Right lung (tissue), 5 donors: ENCODE data around the gene EFCC1. TPM values are rescaled to one million over a fixed set of nuclear protein-coding genes. Genes with fewer than 3 reads are reported as not detected.

Experiments
- DNase-seq, 2 donors: peaks; one replicate each; pipeline ENCODE4 v3.0.0-alpha.2; 2013
- polyA plus RNA-seq, 5 donors: library from polyadenylated mRNA; unstranded; fragments of 120-200 nt; gene quantifications; one replicate each; pipeline versions ENCODE4 v1.2.1 to v1.2.3, GENCODE V29; 2013; ENCODE audit warnings: inconsistent platforms in 1 of 5, low replicate concordance in 1 of 5; ENCODE audit not compliant: insufficient read length in 5 of 5, insufficient read depth in 1 of 5

Gene EFCC1
- polyA plus RNA-seq, 5 donors = 9.0 to 18.0 (median 12.4) TPM

DNA sequence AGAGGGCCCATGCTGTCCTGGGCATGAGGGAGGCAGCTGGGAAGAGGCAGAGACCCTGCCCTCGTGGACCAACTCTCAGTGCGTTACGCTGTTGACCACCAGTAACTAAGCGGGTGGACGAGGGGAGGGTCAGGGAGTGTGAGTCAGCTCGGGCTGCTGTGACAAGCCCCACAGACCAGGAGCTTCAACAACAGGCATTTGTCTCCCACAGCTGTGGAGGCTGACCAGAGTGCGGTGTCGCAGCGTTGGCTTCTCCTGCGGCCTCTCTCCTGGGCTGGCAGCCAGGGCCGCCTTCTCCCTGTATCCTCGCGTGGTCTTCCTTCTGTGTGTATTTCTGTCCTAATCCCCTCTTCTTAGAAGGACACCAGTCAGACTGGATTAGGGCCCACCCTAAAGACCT is 13.0 kb downstream of the EFCC1 start:
- no peak for DNase-seq

DNA sequence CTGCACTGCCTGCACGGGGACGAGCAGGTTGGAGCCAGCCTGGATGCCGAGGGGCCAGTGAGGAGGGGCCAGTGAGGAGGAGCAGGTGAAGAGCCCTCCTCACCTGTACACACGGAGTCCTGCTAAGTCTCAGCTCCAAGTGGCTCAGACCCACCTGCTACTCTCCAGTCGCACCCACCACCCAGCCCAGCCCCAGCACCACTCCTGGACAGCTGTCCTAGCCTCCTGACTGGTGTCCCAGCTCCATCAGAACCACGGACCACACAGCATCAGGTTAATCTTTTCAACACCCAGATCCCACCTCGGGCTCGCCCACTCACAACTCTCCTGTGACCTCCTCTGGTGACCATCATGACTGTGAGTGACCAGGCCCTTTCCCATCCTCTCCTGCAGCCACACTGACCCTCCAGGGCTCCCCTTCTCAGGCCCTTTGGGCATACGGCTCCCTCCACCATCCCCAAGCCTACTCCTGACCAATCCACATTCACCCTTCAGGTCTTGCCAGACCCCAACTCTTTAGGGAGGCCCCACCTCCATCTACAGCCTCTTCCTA is 13.8 kb downstream of the EFCC1 start:
- no peak for DNase-seq

DNA sequence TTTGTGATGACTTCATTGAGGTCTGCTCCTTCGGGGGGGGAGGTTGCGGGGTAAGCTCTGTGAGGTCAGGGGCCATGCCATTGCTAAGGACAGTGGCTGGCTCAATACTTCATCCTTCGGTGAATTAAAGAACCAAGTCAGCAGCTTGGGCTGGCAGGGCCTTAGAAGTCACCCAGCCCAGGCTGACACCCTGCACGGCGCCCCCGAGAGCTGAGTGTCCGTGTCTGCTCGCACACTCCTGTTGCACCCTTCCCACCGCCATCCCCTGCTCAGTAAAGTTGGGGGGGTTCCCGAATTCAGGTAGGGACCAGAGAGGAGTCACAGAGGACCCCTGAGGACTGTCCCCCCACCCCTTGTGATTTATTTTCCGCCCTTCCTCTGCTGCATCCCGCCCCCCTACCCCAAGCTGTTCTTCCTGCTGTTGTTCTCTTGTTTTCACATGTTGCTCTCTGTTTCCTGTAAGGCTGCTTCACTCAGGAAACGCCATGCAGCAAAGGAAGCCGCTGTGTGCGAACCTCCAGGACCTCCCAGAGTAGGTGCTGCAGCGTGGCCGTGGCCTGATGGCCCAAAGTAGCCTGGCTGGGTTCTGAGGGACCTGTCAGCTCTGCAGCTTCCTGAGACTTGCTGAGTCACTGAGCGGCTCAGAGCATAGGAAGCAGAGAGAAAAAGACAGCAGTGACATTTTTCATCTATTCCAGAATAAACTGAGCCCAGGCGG is 14.4 kb downstream of the EFCC1 start:
- DNase-seq = no peak

DNA sequence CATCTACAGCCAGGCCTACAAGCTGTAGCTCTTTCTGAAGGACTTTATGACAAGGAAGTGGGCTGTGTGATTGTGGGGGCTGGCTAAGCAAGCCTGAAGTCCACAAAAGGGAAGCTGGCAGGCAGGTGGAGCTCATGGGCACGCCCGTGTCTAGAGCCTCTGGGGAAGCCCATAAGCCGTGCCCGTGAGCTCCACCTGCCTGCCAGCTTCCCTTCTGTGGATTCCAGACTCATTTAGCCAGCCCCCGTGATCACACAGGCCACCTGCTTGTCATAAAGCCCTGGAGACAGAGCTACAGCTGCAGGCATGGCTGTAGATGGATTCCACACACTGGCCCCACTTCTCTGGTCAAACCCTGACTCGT is 15.2 kb downstream of the EFCC1 start:
- DNase-seq = no peak

DNA sequence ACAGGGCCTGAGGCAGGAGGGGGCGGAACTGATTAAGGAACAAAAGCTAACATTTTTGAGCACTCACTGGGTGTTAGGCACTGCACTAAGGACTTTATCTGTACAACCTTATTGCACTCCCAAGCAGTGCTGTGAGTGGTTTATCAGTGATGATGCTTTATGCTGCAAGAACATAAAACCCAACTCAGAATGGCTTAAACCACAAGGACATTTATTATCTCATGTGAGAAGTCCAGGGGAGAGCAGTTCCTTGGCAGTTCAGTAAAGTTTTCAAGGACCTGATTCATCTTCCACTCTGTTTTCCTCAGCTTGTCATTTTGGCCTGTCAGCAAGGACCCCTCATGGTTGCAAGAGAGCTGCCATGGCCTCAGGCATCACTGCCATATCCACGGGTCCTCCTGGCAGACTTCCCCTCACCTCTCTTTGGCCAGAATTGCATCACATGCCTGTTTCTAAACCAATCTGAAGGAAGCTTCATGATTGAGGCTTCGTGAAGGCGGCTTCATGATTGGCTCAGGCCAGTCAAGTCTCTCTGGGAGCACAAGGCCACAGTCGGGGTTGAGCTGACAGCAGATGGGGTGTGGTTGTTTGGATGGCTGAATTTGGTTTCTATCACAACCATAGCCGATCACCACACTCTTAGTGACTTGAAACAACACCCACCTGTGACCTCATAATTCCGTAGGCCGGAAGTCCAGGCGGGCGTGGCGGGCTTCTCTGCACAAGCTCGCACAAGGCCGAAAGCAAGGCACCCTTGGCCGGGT is 15.8 kb downstream of the EFCC1 start:
- DNase-seq = no peak

DNA sequence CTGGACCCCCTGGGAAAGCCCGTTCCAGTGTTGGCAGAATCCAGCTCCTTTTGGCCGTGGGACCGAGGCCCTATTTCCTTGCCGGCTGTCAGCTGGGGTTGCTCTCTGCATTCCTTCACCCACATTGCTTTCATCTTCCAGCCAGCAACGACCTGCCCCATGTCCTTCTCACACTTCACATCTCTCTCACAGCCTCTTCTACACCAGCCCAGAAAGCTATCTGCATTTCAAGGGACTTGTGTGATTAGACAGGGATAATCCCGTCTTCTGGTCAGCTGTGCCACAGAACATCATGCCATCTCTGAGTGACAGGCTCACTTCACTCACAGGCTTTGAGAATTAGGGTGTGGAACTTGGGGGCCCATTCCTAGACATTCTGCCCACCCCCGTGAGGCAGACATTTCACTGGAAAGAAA is 16.4 kb downstream of the EFCC1 start:
- DNase-seq = no peak

DNA sequence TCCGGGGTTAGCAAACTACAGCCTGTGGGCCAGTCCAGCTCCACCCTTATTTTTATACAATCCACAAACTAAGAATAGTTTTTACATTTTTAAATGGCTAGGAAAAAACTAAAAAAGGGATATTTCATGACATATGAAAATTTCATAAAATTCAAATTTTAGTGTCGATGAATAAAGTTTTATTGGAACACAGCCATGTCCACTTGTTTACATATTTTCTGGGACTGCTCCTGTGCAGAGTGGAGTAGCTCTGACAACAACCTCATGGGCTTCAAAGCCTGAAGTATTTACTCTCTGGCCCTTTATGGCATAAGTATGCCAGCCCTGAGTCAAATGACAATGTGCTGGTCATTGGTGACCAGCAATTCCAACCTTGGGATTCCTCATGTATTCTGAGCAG is 17.2 kb downstream of the EFCC1 start:
- no peak for DNase-seq

DNA sequence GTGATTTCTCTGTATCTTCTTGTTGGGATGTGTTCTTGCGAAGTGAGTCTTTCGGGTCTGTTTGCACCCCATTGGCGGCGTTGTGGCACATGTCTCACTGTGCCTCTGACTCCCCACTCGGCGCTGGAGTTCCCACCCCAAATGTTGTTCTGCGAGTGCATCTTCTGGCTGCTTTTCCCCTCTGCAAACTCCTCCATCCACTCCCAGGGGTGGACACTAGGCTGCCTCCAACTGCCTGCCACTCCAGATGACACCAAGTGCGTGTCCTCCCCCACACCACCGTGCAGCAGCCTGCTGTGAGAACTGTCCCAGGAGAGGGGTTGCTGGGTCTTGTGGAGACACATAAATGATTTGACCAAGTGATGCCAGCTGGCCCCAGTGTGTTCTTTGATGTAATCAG is 17.6 kb downstream of the EFCC1 start:
- DNase-seq = no peak

DNA sequence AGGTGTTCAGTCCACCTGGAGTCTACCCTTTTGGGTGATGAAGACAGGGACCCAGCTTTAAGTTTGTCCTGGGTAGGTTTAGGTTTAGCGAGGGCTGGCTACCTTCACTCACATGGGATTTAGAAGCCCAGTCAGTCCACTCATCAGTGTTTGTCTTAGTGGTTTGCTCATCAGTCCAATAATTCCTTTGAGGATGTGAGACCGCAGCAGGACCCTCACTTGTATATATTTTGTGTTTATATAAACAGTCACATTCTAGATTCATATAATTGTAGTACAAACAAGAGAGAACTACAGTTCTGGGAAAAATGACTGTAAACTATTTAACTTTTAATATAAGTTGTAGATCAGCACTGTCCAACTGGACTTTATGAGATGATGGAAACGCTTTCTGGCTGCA is 18.2 kb downstream of the EFCC1 start:
- DNase-seq = no peak

DNA sequence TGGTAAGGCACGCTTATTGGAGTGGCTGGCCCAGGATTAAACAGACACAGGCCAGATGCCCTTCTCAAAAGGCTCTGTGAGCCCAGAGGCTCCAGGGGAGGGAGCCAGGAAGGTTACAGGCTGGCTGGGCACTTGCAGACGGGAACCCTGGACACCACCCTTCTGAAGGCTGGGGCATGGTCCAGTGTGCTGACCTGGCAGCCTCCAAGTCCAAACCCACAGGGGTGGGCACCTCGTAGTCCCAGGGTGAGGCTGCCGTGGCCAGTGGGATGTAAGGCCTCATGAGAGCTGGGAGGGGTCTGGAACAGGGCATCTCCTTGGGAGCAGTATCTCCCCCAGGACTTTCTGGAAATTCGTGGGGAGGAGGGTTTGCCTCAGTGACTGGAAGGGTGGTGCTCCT is 19.6 kb downstream of the EFCC1 start:
- DNase-seq = no peak

DNA sequence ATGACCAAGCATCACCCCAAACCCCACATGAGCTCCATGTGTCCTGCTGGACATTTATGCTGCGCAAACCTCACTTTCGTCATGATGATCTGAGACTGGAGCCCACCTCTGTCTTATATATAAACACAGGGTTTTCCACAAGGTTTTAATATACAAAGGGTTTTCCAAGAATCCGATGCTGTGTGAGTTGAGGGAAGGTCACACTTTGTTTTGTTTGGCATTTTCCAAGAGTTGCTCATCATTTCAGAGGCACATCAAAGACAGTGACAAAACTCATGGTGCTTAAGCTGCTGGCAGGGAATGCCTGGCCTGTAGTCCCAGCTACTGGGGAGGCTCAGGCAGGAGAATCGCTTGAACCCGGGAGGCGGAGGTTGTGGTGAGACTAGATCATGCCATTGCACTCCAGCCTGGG is 20.0 kb downstream of the EFCC1 start:
- DNase-seq = no peak

DNA sequence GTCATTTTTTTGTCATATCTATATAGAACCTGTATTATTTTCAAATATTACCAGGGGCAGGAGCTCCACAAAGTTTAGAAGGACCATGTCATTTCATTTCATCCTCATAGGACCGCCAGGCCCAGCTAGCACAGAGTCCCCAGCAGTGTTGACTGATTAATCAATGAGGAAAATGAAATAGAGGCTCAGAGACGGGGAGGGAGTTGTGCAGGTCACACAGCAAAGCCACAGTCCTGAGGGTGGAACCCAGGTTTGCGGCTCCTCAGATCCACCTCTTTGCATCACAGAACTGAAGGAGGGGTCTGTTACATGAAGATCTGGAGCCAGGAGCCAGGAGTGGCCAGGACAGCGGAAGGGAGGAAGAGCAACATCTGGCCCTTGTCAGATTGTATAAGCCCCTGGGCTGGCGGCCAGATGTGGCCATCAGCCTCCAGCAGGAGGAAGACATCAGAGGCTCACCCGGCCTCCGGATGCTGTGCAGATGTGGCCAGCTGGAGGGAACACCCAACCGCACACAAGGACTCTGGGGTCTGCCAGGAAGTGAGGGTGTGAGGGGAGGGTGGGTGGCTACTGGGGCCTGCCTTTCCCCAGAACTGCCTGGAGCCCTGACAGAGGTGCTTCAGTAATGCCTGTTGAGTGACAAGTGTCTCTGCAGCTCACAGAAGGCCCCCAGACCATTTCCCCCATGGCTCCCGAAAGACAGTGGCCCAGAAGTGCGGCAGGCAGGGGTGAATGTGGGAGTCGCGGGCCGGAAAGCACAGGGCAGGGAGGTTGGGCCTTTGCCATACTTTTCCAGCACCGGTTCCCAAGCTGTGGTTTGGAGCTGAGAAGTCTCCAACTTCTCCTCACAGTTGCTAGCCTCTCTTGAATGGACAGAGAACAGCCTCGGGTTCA is 21.3 kb downstream of the EFCC1 start:
- peak; percentile 96 for DNase-seq

DNA sequence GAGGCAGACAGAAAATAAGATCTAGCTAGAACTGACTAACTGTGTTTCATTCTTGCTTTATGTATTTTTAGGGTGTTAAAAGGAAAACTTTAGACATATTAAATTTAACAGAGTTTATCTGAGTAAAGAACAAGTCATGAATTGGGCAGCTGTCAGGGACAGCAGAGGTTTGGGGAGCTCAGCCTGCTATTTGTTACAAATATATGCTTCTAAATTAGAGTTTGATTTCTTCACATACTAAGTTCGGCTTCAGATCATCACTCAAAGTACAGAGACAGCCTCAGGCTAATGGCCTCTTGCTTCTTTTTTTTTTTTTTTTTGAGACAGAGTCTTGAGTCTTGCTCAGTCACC is 21.9 kb downstream of the EFCC1 start:
- no peak for DNase-seq

DNA sequence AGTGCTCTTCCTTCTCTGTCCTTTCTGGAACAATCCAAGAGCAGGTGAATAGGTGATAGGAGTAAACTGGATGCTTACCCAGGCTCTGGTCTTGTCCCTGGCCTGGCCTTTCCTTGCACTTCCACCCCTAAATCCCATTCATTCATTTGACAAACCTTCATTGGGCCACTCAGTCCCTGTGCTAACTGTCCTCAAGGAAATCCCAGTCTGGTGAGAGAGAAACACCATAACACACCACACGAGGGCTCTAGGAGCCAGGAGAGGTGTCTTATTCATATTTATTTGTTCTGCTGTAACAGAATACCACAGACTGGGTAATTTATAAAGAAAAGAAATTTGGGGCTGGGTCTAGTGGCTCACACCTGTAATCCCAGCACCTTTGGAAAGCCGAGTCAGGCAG is 22.8 kb downstream of the EFCC1 start:
- no peak for DNase-seq

DNA sequence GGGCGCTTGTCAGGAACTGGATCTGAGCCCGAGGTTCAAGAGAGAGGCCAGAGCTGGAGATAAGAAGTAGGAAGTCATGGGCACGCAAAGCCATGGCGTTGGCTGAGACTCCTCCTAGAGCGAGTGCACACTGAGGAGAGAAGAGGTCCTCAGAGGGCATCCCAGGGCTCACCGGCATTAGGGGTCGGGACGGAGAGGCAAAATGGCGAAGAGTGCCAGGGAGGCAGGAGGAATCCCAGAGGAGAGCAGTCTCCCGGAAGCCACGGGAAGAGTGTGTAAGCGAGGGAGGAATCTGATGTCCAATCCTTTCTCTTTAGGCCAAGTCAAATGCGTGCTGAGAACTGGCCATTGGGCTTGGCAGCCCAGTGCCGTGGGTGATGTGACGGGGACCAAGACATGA is 24.0 kb downstream of the EFCC1 start:
- DNase-seq = no peak

DNA sequence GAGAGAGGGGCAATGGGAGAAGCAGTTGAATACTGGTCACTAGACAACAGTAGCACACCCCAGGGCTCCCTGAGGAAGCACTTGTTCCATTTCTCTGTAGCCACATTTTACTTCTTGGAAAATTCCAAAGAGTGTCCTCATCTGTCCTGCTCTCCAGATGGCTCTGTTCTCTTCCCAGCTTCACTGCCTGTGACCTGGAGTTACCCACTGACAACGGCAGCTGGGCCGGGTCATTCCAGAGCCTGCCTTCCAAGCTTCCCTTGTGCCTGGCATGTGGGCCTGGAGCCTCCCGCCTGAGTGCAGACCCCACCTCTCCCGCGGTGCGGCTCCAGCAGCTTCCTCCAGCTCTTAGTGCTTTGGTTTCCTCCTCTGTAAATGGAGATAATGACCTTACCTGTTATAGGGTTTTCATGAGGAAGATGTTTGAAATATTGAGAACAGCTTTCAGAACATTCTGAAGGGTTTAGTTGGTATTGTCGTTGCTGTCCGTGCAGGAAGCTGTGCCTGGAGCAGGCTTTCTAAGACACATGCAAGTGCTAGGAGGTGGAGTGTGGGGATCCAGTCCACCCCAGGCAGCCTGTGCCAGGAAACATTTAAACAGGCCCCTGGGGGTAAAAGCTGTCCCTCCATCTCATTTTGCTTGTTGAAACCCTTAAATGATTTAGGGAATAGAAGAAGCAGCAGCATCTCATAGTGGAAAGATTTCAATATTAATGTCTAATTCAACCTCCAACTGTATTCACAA is 24.8 kb downstream of the EFCC1 start:
- DNase-seq = peak; percentile 72 to 76

DNA sequence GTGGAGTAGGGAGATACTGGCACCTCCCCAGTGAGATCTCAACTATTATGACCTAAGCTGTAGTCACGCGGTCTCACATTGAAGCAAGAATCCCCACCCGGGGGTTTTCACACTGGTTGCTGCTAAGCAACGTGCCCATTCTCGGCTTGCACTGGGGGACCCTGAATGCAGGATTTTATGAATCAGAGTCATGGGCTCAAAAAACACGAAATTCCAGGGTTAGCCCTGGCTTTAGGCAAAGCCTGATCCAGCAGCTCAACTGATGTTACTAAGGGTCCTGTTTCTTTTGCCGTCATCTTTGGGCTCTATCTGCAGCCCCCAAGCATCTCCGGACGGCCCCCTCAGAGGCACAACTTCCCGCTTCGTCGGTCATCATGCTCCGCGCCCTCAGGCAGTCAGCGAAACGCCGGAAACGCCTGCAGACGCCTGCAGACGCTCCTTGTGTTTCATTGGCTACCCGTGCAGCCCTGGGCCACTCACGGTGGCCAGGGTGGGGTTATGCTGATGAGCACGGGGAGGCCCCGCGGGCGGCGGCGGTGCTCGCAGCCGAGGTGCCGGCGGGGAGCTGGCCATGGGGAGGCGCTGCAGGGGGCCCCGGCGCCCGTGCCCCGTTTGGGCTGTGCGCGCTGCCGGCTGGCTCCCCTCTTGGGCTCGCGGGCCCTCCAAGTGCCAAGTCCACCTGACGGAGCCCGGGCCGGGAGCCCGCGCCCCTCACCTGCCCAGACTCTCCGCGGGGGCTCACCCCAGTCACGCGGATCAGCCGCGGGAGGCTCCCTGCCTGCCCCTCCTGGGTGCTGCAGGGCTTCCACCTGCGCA is 25.8 kb downstream of the EFCC1 start:
- peak; percentile 85 for DNase-seq

DNA sequence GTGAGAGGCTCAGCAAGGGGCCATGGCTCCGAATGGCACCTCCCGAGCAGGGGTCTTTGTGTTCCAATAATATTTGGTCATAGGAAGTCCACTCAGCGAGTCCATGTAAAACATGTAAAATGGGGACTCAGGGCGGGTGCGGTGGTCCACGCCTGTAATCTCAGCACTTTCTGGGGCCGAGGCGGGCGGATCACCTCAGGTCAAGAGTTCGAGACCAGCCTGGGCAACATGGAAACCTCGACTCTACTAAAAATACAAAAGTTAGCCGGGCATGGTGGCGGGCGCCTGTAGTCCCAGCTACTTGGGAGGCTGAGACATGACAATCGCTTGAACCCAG is 26.4 kb downstream of the EFCC1 start:
- no peak for DNase-seq

DNA sequence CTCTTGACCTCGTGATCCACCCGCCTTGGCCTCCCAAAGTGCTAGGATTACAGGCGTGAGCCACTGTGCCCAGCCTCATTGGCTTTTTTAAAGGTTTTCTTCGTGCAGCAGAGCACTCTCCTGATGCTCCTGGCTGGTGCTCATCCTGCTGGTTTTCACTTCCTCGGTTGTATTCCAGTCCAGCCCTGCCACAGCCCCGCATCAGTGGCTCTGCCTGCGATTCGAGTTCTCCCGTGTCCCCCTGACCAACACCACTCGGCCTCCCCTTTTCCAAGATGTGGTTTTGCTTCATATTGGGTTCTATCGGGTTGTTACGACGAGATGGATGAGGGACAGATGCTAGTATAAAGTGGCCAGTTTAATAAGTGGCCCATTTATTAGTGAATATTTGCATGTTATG is 27.8 kb downstream of the EFCC1 start:
- no peak for DNase-seq

DNA sequence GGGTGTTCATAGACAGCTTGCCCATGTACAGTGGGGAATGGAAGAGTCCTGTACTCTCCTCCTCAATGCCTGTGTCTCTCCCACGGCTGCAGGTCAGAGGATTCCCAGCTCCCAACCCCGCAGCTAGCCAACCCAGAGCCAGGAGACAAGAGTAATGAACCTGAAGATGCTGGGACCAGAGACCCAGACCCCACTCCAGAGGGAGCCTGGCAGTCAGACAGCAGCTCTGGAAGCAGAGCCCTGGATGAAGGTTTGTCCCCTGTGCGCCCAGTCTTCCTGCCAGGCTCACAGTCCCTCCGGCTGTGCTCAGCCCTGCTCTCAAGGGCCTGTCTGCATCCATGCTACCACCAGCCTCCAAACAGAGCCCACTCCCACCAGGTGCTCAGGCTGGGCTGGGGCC is 29.5 kb downstream of the EFCC1 start:
- DNase-seq = no peak
